OCI-LY3 (cell line): ENCODE measurements around the gene EPB41L5.

Experiments used
- H2AFZ ChIP-seq: fragments of 200-600, 300-600 bp; shearing (Covaris generic); 2 replicates; pipeline ENCODE4 v1.6.0; 2014; ENCODE audit warnings: antibody characterized with exemption, low read depth, low read length
- H3K27ac ChIP-seq: fragments of 200-600, 300-600 bp; sonication (generic); 2 replicates; pipeline ENCODE4 v1.5.1; 2014; ENCODE audit warnings: mild to moderate bottlenecking, low read length, moderate library complexity, mixed read lengths
- H3K27me3 ChIP-seq: fragments of 200-600, 300-600 bp; sonication (generic); 2 replicates; pipeline ENCODE4 v1.6.1; 2014; ENCODE audit warnings: low read depth, low read length, mixed read lengths
- H3K36me3 ChIP-seq: fragments of 200-600, 300-600 bp; sonication (generic); replicated peaks from 2 replicates; pipeline ENCODE3; 2014; ENCODE audit warnings: low read depth, low read length, mixed read lengths
- H3K4me1 ChIP-seq: fragments of 300-600, 200-600 bp; sonication (generic); 2 replicates; pipeline ENCODE4 v1.6.1; 2014; ENCODE audit warnings: low read length, mixed read lengths
- H3K4me2 ChIP-seq: fragments of 200-600, 300-600 bp; sonication (generic); 2 replicates; pipeline ENCODE4 v1.6.1; 2014; ENCODE audit warnings: low read length, mixed read lengths
- H3K4me3 ChIP-seq: fragments of 300-600, 200-600 bp; sonication (generic); 2 replicates; pipeline ENCODE4 v1.5.1; 2014; ENCODE audit warnings: antibody characterized with exemption, mild to moderate bottlenecking, low read length, moderate library complexity
- H3K79me2 ChIP-seq: fragments of 300-600, 200-600 bp; shearing (Covaris generic); 2 replicates; pipeline ENCODE4 v1.6.1; 2014; ENCODE audit warnings: mild to moderate bottlenecking, low read length, mixed read lengths
- H3K9ac ChIP-seq: fragments of 300-600, 200-600 bp; shearing (Covaris generic); 2 replicates; pipeline ENCODE4 v1.6.0; 2014; ENCODE audit warnings: mild to moderate bottlenecking, low read length, moderate library complexity
- H3K9me3 ChIP-seq: fragments of 200-600, 300-600 bp; shearing (Covaris generic); 2 replicates; pipeline ENCODE4 v1.6.1; 2014; ENCODE audit warnings: low read length, mixed read lengths; ENCODE audit not compliant: insufficient read depth
- H4K20me1 ChIP-seq: fragments of 200-600, 300-600 bp; sonication (generic); 2 replicates; pipeline ENCODE4 v1.6.1; 2016; ENCODE audit warnings: low read length, mixed read lengths; ENCODE audit not compliant: insufficient read depth
- EZH2phosphoT487 ChIP-seq: fragments of 200-600 bp; shearing (Covaris generic); IDR thresholded peaks from 2 replicates; pipeline ENCODE4 v1.6.1; 2018; ENCODE audit warnings: antibody characterized with exemption, mixed run types, low read depth
- TF ChIP-seq, protein P1 (sequence below): fragments of 200-600, 300-600 bp; sonication (generic); IDR thresholded peaks from 2 replicates; pipeline ENCODE4 v1.5.1; 2014; ENCODE audit warnings: antibody characterized with exemption, low read length, low read depth

EPB41L5 gene

DNA sequence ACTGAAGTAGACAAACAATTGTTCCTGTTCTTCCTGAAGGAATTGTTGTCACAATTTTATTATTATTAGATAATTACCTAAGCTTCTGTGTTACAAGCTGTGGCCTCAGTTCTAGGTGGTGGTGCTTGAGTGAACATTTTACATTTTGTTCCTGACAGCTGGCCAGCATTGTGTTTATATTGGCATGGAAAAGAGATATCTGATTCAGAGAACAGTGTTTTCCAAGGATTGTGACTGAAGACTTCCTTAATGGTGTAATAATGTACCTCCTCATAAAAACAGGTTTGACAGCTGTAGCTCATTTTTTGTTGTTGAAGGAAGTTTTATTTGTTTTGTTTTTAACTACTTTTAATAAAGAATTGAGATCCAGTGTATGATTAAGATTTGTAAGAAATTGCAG is 95.2 kb downstream of the EPB41L5 start:
- no peak overlapping the region for H2AFZ ChIP-seq

DNA sequence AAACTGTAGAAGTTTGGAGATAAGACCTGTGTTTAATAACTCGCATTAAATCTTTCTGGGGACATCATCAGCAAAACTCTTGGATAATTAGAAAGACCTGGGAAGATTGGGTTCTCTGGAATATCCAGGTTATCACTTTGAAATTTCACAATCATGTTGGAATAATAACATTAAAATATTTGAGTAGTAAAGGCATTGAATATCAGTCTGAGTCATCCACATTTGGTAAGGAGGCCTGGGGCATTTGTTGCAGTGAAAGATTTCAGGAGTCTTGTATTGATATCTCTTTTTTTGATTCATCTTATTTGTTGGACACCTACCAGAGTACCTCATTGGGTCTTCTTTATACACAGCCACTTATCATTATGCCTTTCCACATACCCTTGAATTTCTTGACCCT is 95.9 kb downstream of the EPB41L5 start:
- H3K4me2 ChIP-seq, result peak overlapping the region; percentile 51

More for the DNA sequence above, 95.2 kb downstream of the EPB41L5 start:
- Histone ChIP-seq H3K4me1 (peaks cover 53% of the 10 kb centered on the region), H3K36me3 (peaks cover 40% of the 10 kb centered on the region), H3K27ac (no peak overlapping the region), H3K79me2 (peaks cover 9% of the 10 kb centered on the region; the same call in 1 of the 2 replicates), H3K9ac (no peak overlapping the region), H3K4me3 (no peak overlapping the region), H3K9me3 (no peaks in the 10 kb centered on the region), H4K20me1 (peaks cover 40% of the 10 kb centered on the region), H3K27me3 (no peaks in the 10 kb centered on the region), H3K4me2 (no peak overlapping the region)
- TF ChIP-seq, protein P1, sequence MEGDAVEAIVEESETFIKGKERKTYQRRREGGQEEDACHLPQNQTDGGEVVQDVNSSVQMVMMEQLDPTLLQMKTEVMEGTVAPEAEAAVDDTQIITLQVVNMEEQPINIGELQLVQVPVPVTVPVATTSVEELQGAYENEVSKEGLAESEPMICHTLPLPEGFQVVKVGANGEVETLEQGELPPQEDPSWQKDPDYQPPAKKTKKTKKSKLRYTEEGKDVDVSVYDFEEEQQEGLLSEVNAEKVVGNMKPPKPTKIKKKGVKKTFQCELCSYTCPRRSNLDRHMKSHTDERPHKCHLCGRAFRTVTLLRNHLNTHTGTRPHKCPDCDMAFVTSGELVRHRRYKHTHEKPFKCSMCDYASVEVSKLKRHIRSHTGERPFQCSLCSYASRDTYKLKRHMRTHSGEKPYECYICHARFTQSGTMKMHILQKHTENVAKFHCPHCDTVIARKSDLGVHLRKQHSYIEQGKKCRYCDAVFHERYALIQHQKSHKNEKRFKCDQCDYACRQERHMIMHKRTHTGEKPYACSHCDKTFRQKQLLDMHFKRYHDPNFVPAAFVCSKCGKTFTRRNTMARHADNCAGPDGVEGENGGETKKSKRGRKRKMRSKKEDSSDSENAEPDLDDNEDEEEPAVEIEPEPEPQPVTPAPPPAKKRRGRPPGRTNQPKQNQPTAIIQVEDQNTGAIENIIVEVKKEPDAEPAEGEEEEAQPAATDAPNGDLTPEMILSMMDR, result no peak
- no peak for TF ChIP-seq EZH2phosphoT487

DNA sequence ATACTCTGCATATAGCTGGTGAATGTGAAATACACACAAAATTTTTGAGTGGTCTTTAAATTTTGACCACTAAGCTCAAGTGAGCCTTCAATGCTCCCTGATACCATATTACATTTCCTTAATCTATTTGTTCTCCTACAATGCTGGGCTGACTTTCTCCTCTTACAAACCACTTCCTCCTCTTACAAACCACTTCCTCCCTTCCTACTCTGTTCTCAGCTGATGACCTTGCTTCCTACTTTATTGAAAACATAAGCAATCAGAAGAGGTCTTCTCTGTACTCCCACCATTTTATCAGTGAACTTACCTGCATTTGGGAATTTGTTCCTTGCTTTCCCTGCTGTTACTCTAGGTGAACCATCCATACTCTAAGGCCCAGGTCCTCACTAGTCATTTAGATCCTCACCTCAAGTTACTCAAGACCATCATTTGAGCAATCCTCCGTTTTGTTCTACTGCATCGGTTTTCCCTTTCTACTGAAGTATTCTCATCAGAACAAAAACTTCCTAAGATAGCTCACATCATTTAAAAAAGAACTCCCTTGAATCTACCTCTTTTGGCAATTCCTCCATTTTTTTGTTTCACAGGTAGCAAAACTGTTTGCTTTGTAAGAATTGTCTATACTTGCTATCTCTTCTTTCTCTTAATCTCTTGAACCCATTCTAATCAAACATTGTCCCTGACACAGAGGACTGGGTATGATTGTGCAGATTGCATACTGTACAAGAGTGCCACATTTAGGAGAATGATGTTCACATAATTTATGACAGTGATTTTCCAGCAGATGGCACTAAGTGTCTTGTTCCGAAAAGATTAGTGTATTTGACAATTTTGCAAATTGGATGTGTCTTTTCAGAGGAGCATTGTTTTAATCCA is 96.5 kb downstream of the EPB41L5 start:
- Histone ChIP-seq H3K27ac (peak overlapping the region; percentile 46), H3K9me3 (no peaks in the 10 kb centered on the region), H4K20me1 (peaks cover 31% of the 10 kb centered on the region), H3K4me3 (no peak overlapping the region), H3K27me3 (no peaks in the 10 kb centered on the region), H3K36me3 (peaks cover 28% of the 10 kb centered on the region), H2AFZ (no peak overlapping the region), H3K9ac (no peak overlapping the region), H3K4me2 (peak overlapping the region; percentile 51), H3K79me2 (no peaks in the 10 kb centered on the region), H3K4me1 (peaks cover 39% of the 10 kb centered on the region)
- TF ChIP-seq, protein P1, result peak; percentile 60
- TF ChIP-seq EZH2phosphoT487, result no peak

More for the DNA sequence above, 95.9 kb downstream of the EPB41L5 start:
- H3K9me3 ChIP-seq, result no peaks in the 10 kb centered on the region
- H3K27ac ChIP-seq, result peak overlapping the region; percentile 21; the same call in 1 of the 2 replicates
- H3K4me1 ChIP-seq, result peaks cover 46% of the 10 kb centered on the region
- H3K27me3 ChIP-seq, result no peaks in the 10 kb centered on the region
- no peak overlapping the region for H3K4me3 ChIP-seq
- H2AFZ ChIP-seq, result no peak overlapping the region
- H3K36me3 ChIP-seq, result peaks cover 35% of the 10 kb centered on the region
- no peak for TF ChIP-seq EZH2phosphoT487
- TF ChIP-seq, protein P1, result no peak
- H3K79me2 ChIP-seq, result peaks cover 6% of the 10 kb centered on the region; the same call in 1 of the 2 replicates
- H3K9ac ChIP-seq, result no peak overlapping the region
- peaks cover 35% of the 10 kb centered on the region for H4K20me1 ChIP-seq

DNA sequence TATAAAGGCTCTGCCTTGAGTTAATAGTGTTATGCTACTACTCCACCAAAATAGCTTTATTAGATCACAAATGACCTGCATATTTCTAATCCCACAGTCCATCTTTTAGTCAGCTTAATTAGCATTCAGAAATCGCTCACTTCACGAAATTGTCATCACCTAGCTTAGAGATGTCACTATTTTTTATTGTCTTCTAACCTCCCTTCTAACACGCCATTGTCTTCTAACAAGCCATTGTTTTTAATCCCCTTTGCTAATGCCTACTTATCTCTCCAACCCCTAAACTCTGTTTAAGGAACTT is 97.1 kb downstream of the EPB41L5 start:
- Histone ChIP-seq H3K27ac (no peak overlapping the region), H4K20me1 (peaks cover 31% of the 10 kb centered on the region), H3K4me1 (peaks cover 33% of the 10 kb centered on the region), H2AFZ (no peak overlapping the region), H3K4me2 (no peak overlapping the region), H3K27me3 (no peaks in the 10 kb centered on the region), H3K79me2 (no peaks in the 10 kb centered on the region), H3K4me3 (no peak overlapping the region), H3K9ac (no peak overlapping the region), H3K9me3 (no peaks in the 10 kb centered on the region), H3K36me3 (peaks cover 24% of the 10 kb centered on the region)
- TF ChIP-seq, protein P1, result no peak
- TF ChIP-seq EZH2phosphoT487, result no peak
